ENCODE results near the gene MGAT4A.

DNA sequence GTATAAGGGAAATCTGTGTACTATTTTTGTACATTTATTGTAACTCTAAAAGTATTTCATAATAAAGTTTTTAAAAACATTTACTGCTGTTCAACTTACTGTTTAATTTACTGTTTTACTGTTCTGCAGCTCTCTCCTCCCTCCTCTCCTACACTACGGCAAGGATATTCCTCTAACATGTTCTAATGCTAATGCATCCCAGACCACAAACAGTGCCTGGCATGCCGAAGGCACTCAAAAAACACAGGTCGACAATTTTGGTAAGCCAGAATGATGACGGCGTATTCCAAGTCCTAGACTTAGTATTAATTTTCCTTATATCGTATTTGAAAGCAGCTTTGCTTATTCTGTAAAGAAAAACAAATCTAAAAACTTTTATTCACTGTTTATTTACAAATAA is 13.3 kb downstream of the MGAT4A start:
- TF ChIP-seq, protein P1, sequence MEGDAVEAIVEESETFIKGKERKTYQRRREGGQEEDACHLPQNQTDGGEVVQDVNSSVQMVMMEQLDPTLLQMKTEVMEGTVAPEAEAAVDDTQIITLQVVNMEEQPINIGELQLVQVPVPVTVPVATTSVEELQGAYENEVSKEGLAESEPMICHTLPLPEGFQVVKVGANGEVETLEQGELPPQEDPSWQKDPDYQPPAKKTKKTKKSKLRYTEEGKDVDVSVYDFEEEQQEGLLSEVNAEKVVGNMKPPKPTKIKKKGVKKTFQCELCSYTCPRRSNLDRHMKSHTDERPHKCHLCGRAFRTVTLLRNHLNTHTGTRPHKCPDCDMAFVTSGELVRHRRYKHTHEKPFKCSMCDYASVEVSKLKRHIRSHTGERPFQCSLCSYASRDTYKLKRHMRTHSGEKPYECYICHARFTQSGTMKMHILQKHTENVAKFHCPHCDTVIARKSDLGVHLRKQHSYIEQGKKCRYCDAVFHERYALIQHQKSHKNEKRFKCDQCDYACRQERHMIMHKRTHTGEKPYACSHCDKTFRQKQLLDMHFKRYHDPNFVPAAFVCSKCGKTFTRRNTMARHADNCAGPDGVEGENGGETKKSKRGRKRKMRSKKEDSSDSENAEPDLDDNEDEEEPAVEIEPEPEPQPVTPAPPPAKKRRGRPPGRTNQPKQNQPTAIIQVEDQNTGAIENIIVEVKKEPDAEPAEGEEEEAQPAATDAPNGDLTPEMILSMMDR (IDR thresholded peaks at IDR 0.05): no peak
- no peak for TF ChIP-seq POLR2A (IDR thresholded peaks at IDR 0.05)

Data from esophagus squamous epithelium (tissue), 4 donors.